HepG2 (cell line): ENCODE data around the gene ANKRD17. TPM values are rescaled to one million over a fixed set of nuclear protein-coding genes. Genes with fewer than 3 reads are reported as not detected.

Source experiments
- ATAC-seq: fragments of 200-7000 bp; cut with Tn5 transposase; 3 replicates; pipeline ENCODE4 v1.9.1; 2020; ENCODE audit warnings: mild to moderate bottlenecking, moderate library complexity
- BruUV-seq: library from RNA; stranded (reverse); fragments of 400-500 nt; replicated peaks from 2 replicates; lab custom pipeline; 2021; lab: Mats Ljungman, UMichigan
- CTCF ChIA-PET: fragments of 300-600 bp; formaldehyde crosslinking; extraction: SDS; loops from one replicate; lab custom pipeline; 2021; ENCODE audit warnings: low total read pairs, inconsistent platforms, low intra/inter-chr PET ratio; lab: Yijun Ruan, JAX
- POLR2A ChIA-PET: fragments of 350-600 bp; sonication (Branson Sonifier 250); formaldehyde crosslinking; loops from one replicate; lab custom pipeline; 2020; ENCODE audit warnings: antibody characterized with exemption, inconsistent platforms; lab: Yijun Ruan, JAX
- DNase-seq: peaks from one replicate; pipeline ENCODE4 v3.0.0-alpha.2; 2015; ENCODE audit warnings: low spot score
- FAIRE-seq: peaks from 3 replicates; lab custom pipeline; 2011; peaks lifted over from hg19 to GRCh38; lab: Jason Lieb, UNC
- H2AFZ ChIP-seq: one replicate; pipeline ENCODE4 v1.6.1; 2011; ENCODE audit warnings: low read length, inconsistent platforms
- H3K27ac ChIP-seq: fragments of 300-600 bp; 3 replicates; pipeline ENCODE4 v1.8.0; 2011; ENCODE audit warnings: mixed run types, mild to moderate bottlenecking, mixed read lengths, low read length, inconsistent platforms; ENCODE audit not compliant: insufficient read depth; ENCODE audit errors: extremely low read length
- H3K27me3 ChIP-seq, 2 experiments: fragments of 200-600 bp in 1 of 2; 2 replicates in 1 of 2; 3 replicates in 1 of 2; pipeline versions ENCODE4 v1.6.0 to v1.8.0; 2011; ENCODE audit warnings: low read length in 2 of 2, mild to moderate bottlenecking in 2 of 2, moderate library complexity in 2 of 2, inconsistent platforms in 1 of 2; ENCODE audit not compliant: insufficient read depth in 2 of 2, control insufficient read depth in 1 of 2
- H3K36me3 ChIP-seq, 2 experiments: fragments of 200-600 bp in 1 of 2; replicated peaks in 1 of 2; 2 replicates in 1 of 2; 3 replicates in 1 of 2; pipeline versions ENCODE4 v1.5.1 to v1.8.0; 2011; ENCODE audit warnings: low read length in 2 of 2, inconsistent platforms in 1 of 2; ENCODE audit not compliant: insufficient read depth in 2 of 2, control insufficient read depth in 1 of 2
- H3K4me1 ChIP-seq: 2 replicates; pipeline ENCODE4 v1.5.1; 2012; ENCODE audit warnings: low read length, inconsistent platforms; ENCODE audit not compliant: insufficient read depth
- H3K4me2 ChIP-seq: 2 replicates; pipeline ENCODE4 v1.6.0; 2011; ENCODE audit warnings: low read depth, low read length, inconsistent platforms
- H3K4me3 ChIP-seq, 3 experiments: fragments of 200-600 bp in 1 of 3; sonication (generic), shearing (Covaris generic) in 1 of 3; replicated peaks in 1 of 3; 2 replicates each; pipeline ENCODE4 v1.5.1; 2011 to 2016; ENCODE audit warnings: low read length in 3 of 3, inconsistent platforms in 2 of 3, low read depth in 2 of 3, mild to moderate bottlenecking in 2 of 3, control low read depth in 1 of 3, mixed read lengths in 1 of 3; ENCODE audit not compliant: insufficient read depth in 1 of 3
- H3K79me2 ChIP-seq: one replicate; pipeline ENCODE4 v1.6.1; 2011; ENCODE audit warnings: low read length, inconsistent platforms; ENCODE audit not compliant: insufficient read depth
- H3K9ac ChIP-seq: 2 replicates; pipeline ENCODE4 v1.6.0; 2011; ENCODE audit warnings: mild to moderate bottlenecking, low read depth, low read length, inconsistent platforms; ENCODE audit not compliant: insufficient read depth
- H3K9me3 ChIP-seq: 2 replicates; pipeline ENCODE4 v1.5.1; 2012; ENCODE audit warnings: mild to moderate bottlenecking, low read length
- H4K20me1 ChIP-seq: 2 replicates; pipeline ENCODE4 v1.6.0; 2011; ENCODE audit warnings: inconsistent platforms, mild to moderate bottlenecking, low read length, moderate library complexity; ENCODE audit not compliant: insufficient read depth
- ATAD3A ChIP-seq: sonication (generic); formaldehyde crosslinking; IDR thresholded peaks from 2 replicates; pipeline ENCODE4 v1.4.0; 2020; ENCODE audit warnings: missing genetic modification reagents
- KDM6A ChIP-seq: IDR thresholded peaks from 2 replicates; pipeline ENCODE4 v1.6.1; 2016; ENCODE audit warnings: low read depth
- RBM22 ChIP-seq: fragments of 200-400 bp; formaldehyde crosslinking; optimal IDR thresholded peaks from 2 replicates; pipeline ENCODE3; 2017; ENCODE audit warnings: mild to moderate bottlenecking, low read length, moderate library complexity
- ZNF678 ChIP-seq: sonication (generic); formaldehyde crosslinking; IDR thresholded peaks from 2 replicates; pipeline ENCODE4 v1.4.0; 2020; ENCODE audit warnings: mild to moderate bottlenecking, missing genetic modification reagents
- WGBS: methylation state at CpG from one replicate; pipeline ENCODE4 v1.1.6; 2017; ENCODE audit warnings: low lambda C conversion rate; 5-methylcytosine and 5-hydroxymethylcytosine counted together
- in situ Hi-C: cut with HindIII; loops from 2 replicates; pipeline ENCODE4 v1.10.0; 2017; ENCODE audit warnings: low pct_unique_long_range_greater_than_20kb; ENCODE audit not compliant: extremely low pct_ligation_motif_present
- intact Hi-C: fragments of 100-400 bp; cut with micrococcal nuclease; formaldehyde crosslinking; loops from one replicate; pipeline ENCODE4 v1.10.0; 2022; ENCODE audit not compliant: unreplicated experiment
- polyA plus RNA-seq, 8 experiments: library from polyadenylated mRNA; depleted of rRNA in 3 of 8; stranded (reverse) in 7 of 8; unstranded in 1 of 8; fragments of >200 nt; fragmentation: Illumina TruSeq in 4 of 8; extraction: Trizol in 4 of 8; gene quantifications; 2 replicates each; pipeline versions ENCODE4 v1.2.1 to v1.2.3, GENCODE V29; 2011 to 2016; ENCODE audit warnings: low read depth in 4 of 8, missing spikeins in 1 of 8, mixed read lengths in 1 of 8; ENCODE audit not compliant: insufficient read depth in 1 of 8
- total RNA-seq, 5 experiments: library from RNA; depleted of rRNA; stranded (reverse); fragments of >200 nt; fragmentation: Illumina TruSeq; extraction: Trizol; gene quantifications; 2 replicates each; pipeline ENCODE4 v1.2.3, GENCODE V29; 2016; ENCODE audit warnings: low read depth in 1 of 5
- TF ChIP-seq, protein P1 (sequence below): sonication (generic); formaldehyde crosslinking; conservative IDR thresholded peaks from 2 replicates; pipeline ENCODE4 v1.5.0; 2020; ENCODE audit warnings: missing genetic modification reagents

The ANKRD17 gene
- total and polyA plus RNA-seq, 2 of the 13 experiments (the other 11 are each of a cell fraction or from before 2014, with no cell fraction given) = 55.7 to 61.1 TPM

DNA sequence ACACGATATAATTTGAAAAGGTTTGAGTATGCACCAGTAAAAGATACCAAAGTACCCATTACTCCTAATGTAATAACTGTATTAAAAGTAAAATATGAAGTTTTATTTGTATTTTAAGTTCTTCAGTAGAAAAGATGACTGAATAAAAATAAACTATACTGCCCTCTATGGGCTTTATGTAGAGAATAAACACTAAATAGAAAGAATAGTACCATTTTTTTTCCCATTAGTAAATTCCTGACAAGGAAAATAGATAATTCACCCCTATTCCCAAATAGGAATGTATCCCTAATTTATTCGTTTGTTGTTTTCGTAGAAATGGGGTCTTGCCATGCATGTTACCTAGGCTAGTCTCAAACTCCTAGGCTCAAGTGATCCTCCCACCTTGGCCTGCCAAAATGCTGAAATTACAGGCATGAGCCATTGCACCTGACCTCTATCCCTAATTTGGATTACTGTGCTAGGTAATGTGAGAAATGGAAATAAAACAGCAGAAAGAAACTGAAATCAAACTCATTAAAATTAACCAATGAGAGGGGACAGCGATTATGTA is 115.5 kb downstream of the ANKRD17 start:
- Histone ChIP-seq H3K9ac (no peak overlapping the region), H3K27me3 (no peaks in the 10 kb centered on the region), H3K4me2 (no peak overlapping the region), H3K79me2 (no peaks in the 10 kb centered on the region), H3K36me3 (peaks cover 21 to 75% of the 10 kb centered on the region in 2 experiments), H3K4me3 (no peak overlapping the region), H3K27ac (no peak overlapping the region), H3K4me1 (no peaks in the 10 kb centered on the region), H3K9me3 (no peaks in the 10 kb centered on the region), H2AFZ (no peak overlapping the region), H4K20me1 (no peaks in the 10 kb centered on the region)
- CTCF ChIA-PET = no interaction called here
- no peak for ATAC-seq
- intact Hi-C loops (no loop called here), in situ Hi-C loops (no loop called here)
- BruUV-seq = no TSS peak
- no peak for DNase-seq
- POLR2A ChIA-PET = no interaction called here
- TF ChIP-seq ZNF678 (CRISPR knock-in tag) (no peak), ATAD3A (CRISPR knock-in tag) (no peak)
- TF ChIP-seq, protein P1, sequence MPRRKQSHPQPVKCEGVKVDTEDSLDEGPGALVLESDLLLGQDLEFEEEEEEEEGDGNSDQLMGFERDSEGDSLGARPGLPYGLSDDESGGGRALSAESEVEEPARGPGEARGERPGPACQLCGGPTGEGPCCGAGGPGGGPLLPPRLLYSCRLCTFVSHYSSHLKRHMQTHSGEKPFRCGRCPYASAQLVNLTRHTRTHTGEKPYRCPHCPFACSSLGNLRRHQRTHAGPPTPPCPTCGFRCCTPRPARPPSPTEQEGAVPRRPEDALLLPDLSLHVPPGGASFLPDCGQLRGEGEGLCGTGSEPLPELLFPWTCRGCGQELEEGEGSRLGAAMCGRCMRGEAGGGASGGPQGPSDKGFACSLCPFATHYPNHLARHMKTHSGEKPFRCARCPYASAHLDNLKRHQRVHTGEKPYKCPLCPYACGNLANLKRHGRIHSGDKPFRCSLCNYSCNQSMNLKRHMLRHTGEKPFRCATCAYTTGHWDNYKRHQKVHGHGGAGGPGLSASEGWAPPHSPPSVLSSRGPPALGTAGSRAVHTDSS (CRISPR knock-in tag) = no peak
- no peak for FAIRE-seq
- 96% methylated on average over 4 of the region's 4 CpGs for WGBS

DNA sequence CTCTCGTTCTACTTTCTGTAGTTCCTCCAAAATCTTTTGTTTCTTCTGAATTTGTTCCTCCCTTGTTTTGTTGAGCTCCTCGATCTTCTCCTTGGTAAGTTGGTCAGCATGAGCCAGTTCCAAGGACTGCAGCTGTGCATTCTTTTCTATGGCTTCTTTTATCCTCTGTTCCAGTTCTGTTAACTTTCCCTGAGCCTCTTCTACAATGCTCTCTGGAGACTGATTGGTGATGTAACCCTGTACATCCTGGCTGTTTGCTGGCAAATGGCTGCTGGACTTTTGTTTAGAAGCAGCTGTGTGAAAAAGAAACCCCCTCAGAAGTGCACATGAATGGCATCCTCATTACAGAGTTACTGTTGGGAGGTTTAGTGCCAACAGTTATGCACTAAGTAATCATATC is 118.6 kb downstream of the ANKRD17 start:
- FAIRE-seq (no peak), DNase-seq (no peak), ATAC-seq (peak; percentile 26; the same call in 1 of the 3 replicates)
- ChIA-PET CTCF (no interaction called here), POLR2A (no interaction called here)
- H3K9me3 ChIP-seq = no peaks in the 10 kb centered on the region
- no peaks in the 10 kb centered on the region for H4K20me1 ChIP-seq
- no peak overlapping the region for H3K4me2 ChIP-seq
- no peak overlapping the region for H3K9ac ChIP-seq
- no peaks in the 10 kb centered on the region for H3K27me3 ChIP-seq
- H3K36me3 ChIP-seq = peaks cover 18 to 83% of the 10 kb centered on the region in 2 experiments
- no peak overlapping the region for H2AFZ ChIP-seq
- H3K4me1 ChIP-seq = no peaks in the 10 kb centered on the region
- BruUV-seq = no TSS peak
- in situ Hi-C loops = no loop called here
- TF ChIP-seq KDM6A (CRISPR knock-in tag) = no peak
- TF ChIP-seq RBM22 = peak; percentile 1
- TF ChIP-seq, all 625 proteins: peak for 1
- intact Hi-C loops = no loop called here
- H3K4me3 ChIP-seq = no peak overlapping the region
- no peak overlapping the region for H3K27ac ChIP-seq
- H3K79me2 ChIP-seq = no peaks in the 10 kb centered on the region
- WGBS = 95% methylated on average over 2 of the region's 2 CpGs
